ENCODE data around the gene PCDHA4. TPM values are rescaled to one million over a fixed set of nuclear protein-coding genes. Genes with fewer than 3 reads are reported as not detected.
"Not testable (repeated sequence)": the region's sequence is repeated elsewhere in the genome, so short reads cannot be mapped to it uniquely, and the experiment has no call there.

The PCDHA4 gene
- total and polyA plus RNA-seq, 8 donors: 0.53 to 3.1 (median 1.1) TPM

DNA sequence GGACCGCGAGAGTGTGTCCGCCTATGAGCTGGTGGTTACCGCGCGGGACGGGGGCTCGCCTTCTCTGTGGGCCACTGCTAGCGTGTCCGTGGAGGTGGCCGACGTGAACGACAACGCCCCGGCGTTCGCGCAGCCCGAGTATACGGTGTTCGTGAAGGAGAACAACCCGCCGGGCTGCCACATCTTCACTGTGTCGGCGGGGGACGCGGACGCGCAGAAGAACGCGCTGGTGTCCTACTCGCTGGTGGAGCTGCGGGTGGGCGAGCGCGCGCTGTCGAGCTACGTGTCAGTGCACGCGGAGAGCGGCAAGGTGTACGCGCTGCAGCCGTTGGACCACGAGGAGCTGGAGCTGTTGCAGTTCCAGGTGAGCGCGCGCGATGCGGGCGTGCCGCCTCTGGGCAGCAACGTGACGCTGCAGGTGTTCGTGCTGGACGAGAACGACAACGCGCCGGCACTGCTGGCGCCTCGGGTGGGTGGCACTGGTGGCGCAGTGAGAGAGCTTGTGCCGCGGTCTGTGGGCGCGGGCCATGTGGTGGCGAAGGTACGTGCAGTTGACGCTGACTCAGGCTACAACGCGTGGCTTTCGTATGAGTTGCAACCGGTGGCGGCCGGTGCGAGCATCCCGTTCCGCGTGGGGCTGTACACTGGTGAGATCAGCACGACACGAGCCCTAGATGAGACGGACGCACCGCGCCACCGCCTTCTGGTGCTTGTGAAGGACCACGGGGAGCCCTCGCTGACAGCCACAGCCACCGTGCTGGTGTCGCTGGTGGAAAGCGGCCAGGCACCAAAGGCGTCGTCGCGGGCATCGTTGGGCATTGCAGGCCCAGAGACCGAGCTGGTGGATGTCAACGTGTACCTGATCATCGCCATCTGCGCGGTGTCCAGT is 29.0 kb downstream of the PCDHA4 start:
- TF ChIP-seq, protein P1, sequence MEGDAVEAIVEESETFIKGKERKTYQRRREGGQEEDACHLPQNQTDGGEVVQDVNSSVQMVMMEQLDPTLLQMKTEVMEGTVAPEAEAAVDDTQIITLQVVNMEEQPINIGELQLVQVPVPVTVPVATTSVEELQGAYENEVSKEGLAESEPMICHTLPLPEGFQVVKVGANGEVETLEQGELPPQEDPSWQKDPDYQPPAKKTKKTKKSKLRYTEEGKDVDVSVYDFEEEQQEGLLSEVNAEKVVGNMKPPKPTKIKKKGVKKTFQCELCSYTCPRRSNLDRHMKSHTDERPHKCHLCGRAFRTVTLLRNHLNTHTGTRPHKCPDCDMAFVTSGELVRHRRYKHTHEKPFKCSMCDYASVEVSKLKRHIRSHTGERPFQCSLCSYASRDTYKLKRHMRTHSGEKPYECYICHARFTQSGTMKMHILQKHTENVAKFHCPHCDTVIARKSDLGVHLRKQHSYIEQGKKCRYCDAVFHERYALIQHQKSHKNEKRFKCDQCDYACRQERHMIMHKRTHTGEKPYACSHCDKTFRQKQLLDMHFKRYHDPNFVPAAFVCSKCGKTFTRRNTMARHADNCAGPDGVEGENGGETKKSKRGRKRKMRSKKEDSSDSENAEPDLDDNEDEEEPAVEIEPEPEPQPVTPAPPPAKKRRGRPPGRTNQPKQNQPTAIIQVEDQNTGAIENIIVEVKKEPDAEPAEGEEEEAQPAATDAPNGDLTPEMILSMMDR (IDR thresholded peaks at IDR 0.05): no peak
- peaks cover 0 to 3% (median 0%) of the 10 kb centered on the region in 4 donors for H3K9me3 ChIP-seq
- DNase-seq (peak in 1 of 6 donors; percentile 53), FAIRE-seq (no peak), ATAC-seq (no peak)
- H3K4me3 ChIP-seq: no peak overlapping the region
- H3K36me3 ChIP-seq: no peaks in the 10 kb centered on the region
- WGBS, 2 donors: 32 to 37% methylated on average over 103 of the region's 103 CpGs
- no peak overlapping the region for H3K27ac ChIP-seq
- intact Hi-C loops (cut with DNase I): no loop called here
- no peaks in the 10 kb centered on the region for H3K27me3 ChIP-seq
- H3K4me1 ChIP-seq: no peaks in the 10 kb centered on the region

DNA sequence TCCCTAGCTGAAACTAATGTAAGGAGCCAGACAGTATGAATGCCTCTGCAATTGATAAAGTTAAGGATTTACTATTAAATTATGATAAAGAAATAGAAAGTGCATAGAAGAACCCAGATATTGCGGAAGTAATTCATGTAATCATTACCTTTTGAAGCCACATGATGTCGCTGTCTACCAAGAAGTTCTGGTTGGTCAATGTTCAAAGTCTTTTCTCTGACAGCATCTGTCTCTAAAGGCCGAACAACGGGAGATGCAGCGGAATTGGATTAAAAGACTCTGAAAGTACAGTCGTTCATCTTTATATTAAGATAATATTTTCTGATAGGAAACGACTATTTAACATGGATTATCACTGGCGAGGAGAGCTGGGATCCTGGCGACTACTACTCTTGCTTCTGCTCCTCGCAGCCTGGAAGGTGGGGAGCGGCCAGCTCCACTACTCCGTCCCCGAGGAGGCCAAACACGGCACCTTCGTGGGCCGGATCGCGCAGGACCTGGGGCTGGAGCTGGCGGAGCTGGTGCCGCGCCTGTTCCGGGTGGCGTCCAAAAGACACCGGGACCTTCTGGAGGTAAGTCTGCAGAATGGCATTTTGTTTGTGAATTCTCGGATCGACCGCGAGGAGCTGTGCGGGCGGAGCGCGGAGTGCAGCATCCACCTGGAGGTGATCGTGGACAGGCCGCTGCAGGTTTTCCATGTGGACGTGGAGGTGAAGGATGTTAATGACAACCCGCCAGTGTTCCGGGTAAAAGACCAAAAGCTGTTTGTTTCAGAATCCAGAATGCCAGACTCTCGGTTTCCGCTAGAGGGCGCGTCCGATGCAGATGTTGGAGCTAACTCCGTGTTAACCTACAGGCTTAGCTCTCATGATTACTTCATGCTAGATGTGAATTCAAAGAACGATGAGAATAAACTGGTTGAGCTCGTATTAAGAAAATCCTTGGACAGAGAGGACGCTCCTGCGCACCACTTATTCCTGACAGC is 34.4 kb downstream of the PCDHA4 start, which contains the start of gene PCDHA8:
PCDHA8 (plus strand) TSS at position 210 of the 985 bp plus-strand sequence; CDS start at position 345, 135 bp downstream.
- Histone ChIP-seq H3K27ac (no peak within 1 kb of the TSS), H3K4me1 (no peaks in the 10 kb centered on the region), H3K4me3 (no peak within 1 kb of the TSS), H3K9me3 (no peaks in the 10 kb centered on the region), H3K36me3 (no peaks in the 10 kb centered on the region), H3K27me3 (no peaks in the 10 kb centered on the region)
- ATAC-seq (peak in 1 of 4 donors; percentile 81), FAIRE-seq (no peak), DNase-seq (no peak)
- intact Hi-C loops (cut with DNase I): no loop called here
- TF ChIP-seq, protein P1 (IDR thresholded peaks at IDR 0.05): no peak
- 14 to 19% methylated on average over 44 to 47 of the region's 47 CpGs for WGBS, 2 donors

DNA sequence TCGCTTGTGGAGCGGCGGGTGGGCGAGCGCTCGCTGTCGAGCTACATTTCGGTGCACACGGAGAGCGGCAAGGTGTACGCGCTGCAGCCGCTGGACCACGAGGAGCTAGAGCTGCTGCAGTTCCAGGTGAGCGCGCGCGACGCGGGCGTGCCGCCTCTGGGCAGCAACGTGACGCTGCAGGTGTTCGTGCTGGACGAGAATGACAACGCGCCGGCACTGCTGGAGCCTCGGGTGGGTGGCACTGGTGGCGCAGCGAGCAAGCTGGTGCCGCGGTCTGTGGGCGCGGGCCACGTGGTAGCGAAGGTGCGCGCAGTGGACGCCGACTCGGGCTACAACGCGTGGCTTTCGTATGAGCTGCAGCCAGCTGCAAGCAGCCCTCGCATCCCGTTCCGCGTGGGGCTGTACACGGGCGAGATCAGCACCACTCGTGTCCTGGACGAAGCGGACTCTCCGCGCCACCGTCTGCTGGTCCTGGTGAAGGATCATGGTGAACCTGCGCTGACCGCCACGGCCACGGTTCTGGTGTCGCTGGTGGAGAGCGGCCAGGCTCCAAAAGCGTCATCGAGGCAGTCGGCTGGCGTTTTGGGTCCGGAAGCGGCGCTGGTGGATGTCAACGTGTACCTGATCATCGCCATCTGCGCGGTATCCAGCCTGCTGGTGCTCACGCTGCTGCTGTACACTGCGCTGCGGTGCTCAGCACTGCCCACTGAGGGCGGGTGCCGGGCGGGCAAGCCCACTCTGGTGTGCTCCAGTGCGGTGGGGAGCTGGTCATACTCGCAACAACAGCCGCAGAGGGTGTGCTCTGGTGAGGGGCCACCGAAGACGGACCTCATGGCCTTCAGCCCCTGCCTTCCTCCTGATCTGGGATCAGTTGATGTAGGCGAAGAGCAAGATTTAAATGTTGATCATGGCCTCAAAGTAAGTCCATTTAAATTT is 36.2 kb downstream of the PCDHA4 start:
- TF ChIP-seq, protein P1 (IDR thresholded peaks at IDR 0.05): no peak
- intact Hi-C loops (cut with DNase I): no loop called here
- ATAC-seq (no peak), DNase-seq (no peak), FAIRE-seq (no peak)
- Histone ChIP-seq H3K27ac (no peak overlapping the region), H3K27me3 (no peaks in the 10 kb centered on the region), H3K4me3 (no peak overlapping the region), H3K4me1 (no peaks in the 10 kb centered on the region), H3K9me3 (no peaks in the 10 kb centered on the region), H3K36me3 (no peaks in the 10 kb centered on the region)
- WGBS, 2 donors: 35% methylated on average over 87 of the region's 87 CpGs; no CpG with 5 or more reads in 1 of the 2 donors

DNA sequence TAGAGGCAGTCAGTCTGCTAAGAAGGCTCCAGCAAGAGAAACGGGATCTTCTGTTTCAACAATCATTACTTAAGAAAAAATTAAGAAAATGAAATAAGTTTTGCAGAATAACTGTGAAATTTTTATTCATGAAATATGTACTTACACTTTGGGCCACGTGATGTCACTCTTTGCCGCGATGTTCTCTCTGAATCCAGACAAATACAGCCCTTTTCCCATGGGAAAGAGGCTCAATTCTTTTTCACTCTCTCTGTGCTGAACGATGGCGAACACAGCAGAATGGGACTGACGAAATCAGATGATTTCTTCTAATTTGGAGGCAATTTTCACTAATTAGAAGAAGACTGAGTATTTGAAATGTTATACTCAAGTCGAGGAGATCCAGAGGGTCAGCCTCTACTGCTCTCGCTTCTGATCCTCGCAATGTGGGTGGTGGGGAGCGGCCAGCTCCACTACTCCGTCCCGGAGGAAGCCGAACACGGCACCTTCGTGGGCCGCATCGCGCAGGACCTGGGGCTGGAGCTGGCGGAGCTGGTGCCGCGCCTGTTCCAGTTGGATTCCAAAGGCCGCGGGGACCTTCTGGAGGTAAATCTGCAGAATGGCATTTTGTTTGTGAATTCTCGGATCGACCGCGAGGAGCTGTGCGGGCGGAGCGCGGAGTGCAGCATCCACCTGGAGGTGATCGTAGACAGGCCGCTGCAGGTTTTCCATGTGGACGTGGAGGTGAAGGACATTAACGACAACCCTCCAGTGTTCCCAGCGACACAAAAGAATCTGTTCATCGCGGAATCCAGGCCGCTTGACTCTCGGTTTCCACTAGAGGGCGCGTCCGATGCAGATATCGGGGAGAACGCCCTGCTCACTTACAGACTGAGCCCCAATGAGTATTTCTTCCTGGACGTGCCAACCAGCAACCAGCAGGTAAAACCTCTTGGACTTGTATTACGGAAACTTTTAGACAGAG is 41.6 kb downstream of the PCDHA4 start, which contains the start of gene PCDHA9:
PCDHA9 (plus strand) TSS at position 244 of the 964 bp plus-strand sequence; CDS start at position 358, 114 bp downstream.
- intact Hi-C loops (cut with DNase I); H3K9me3 ChIP-seq; H3K36me3 ChIP-seq; H3K27me3 ChIP-seq; ATAC-seq; H3K4me3 ChIP-seq; H3K4me1 ChIP-seq; H3K27ac ChIP-seq; FAIRE-seq: not testable (repeated sequence)
- 14% methylated on average over 46 of the region's 48 CpGs; no CpG with 5 or more reads in 1 of the 2 donors for WGBS, 2 donors
- peak in 1 of 6 donors; percentile 43 for DNase-seq

DNA sequence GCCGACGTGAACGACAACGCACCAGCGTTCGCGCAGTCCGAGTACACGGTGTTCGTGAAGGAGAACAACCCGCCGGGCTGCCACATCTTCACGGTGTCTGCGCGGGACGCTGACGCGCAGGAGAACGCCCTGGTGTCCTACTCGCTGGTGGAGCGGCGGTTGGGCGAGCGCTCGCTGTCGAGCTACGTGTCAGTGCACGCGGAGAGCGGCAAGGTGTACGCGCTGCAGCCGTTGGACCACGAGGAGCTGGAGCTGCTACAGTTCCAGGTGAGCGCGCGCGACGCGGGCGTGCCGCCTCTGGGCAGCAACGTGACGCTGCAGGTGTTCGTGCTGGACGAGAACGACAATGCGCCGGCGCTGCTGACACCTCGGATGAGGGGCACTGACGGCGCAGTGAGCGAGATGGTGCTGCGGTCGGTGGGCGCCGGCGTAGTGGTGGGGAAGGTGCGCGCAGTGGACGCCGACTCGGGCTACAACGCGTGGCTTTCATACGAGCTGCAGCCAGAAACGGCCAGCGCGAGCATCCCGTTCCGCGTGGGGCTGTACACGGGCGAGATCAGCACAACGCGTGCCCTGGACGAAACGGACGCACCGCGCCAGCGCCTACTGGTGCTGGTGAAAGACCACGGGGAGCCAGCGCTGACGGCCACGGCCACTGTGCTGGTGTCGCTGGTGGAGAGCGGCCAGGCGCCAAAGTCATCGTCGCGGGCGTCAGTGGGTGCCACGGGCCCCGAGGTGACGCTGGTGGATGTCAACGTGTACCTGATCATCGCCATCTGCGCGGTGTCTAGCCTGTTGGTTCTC is 43.2 kb downstream of the PCDHA4 start:
- H3K27me3 ChIP-seq; H3K27ac ChIP-seq; FAIRE-seq; H3K4me1 ChIP-seq; ATAC-seq; intact Hi-C loops (cut with DNase I); H3K9me3 ChIP-seq; H3K36me3 ChIP-seq; H3K4me3 ChIP-seq: not testable (repeated sequence)
- DNase-seq: peak in 1 of 6 donors; percentile 44
- 33% methylated on average over 101 of the region's 101 CpGs; no CpG with 5 or more reads in 1 of the 2 donors for WGBS, 2 donors

Data from pancreas (tissue), 10 donors.